Skin epidermis (tissue), 12 donors: ENCODE results near the gene TMEM214.

Experiments
- H3K27ac ChIP-seq, 21 experiments: fragments of 200-600 bp; sonication (generic) in 11 of 21; one replicate each; pipeline ENCODE4 v1.5.0; 2020; ENCODE audit warnings: mild to moderate bottlenecking in 3 of 21, inconsistent platforms in 2 of 21, moderate library complexity in 2 of 21
- H3K4me3 ChIP-seq, 7 experiments: fragments of 200-600 bp; sonication (generic) in 2 of 7; one replicate each; pipeline ENCODE4 v1.5.0; 2020; ENCODE audit warnings: inconsistent platforms in 2 of 7, mild to moderate bottlenecking in 2 of 7, moderate library complexity in 1 of 7

Gene TMEM214, protein sequence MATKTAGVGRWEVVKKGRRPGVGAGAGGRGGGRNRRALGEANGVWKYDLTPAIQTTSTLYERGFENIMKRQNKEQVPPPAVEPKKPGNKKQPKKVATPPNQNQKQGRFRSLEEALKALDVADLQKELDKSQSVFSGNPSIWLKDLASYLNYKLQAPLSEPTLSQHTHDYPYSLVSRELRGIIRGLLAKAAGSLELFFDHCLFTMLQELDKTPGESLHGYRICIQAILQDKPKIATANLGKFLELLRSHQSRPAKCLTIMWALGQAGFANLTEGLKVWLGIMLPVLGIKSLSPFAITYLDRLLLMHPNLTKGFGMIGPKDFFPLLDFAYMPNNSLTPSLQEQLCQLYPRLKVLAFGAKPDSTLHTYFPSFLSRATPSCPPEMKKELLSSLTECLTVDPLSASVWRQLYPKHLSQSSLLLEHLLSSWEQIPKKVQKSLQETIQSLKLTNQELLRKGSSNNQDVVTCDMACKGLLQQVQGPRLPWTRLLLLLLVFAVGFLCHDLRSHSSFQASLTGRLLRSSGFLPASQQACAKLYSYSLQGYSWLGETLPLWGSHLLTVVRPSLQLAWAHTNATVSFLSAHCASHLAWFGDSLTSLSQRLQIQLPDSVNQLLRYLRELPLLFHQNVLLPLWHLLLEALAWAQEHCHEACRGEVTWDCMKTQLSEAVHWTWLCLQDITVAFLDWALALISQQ

DNA sequence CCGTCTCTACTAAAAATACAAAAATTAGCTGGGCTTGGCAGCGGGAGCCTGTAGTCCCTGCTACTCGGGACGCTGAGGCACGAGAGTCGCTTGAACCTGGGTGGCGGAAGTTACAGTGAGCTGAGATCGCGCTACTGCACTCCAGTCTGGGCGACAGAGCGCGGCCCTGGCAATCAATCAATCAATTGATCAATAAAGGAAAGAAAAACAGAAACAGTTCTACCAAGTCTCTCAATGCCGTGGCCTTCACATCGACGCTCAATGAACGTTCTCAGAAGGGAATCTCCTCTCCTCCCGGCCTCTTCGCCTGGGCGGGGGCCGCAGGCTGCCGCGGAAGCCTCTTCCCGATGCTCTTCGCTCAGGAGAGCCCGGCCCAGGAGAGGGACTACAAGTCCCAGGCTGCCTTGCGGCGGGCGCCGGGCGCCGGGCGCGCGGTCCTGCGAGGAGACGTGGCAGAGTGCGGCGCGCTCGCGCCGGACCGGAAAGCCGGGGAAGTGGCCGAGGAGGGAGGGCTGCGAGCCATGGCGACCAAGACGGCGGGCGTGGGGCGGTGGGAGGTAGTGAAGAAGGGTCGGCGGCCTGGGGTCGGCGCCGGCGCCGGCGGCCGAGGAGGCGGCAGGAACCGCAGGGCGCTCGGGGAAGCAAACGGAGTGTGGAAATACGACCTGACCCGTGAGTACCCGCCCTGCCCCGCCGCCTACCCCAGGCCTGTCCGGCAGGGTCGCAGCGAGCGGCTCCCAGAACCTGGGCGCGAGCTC, at the start of gene TMEM214:
TSS of gene TMEM214 (plus strand) at position 471 of the 758 bp plus-strand sequence. CDS start at position 522, 51 bp downstream.
- Histone ChIP-seq H3K4me3 (peak within 1 kb of the TSS; percentile 58 to 99 (median 92)), H3K27ac (peak within 1 kb of the TSS; percentile 82 to 98 (median 94))

DNA sequence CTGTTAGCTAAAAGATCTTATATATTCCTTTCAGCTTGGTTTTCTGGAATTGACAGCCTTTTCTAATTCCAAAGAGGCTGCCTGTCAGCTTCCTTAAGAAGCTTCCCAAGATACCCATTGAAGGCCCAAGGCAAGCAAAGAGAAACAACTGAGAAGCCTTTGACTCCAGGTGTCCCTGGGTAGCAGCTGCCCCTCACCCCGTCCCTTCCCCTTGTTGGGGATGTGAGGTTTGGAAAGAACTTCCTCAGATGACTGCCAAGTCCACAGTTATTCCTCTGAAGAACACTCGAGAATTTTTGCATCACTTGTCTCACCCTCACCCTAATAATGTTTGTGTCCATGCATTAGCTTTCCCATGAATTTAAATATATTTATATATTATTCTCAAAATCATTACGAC, 49.0 kb upstream of the TMEM214 start:
- H3K27ac ChIP-seq = no peak overlapping the region
- no peak overlapping the region for H3K4me3 ChIP-seq

DNA sequence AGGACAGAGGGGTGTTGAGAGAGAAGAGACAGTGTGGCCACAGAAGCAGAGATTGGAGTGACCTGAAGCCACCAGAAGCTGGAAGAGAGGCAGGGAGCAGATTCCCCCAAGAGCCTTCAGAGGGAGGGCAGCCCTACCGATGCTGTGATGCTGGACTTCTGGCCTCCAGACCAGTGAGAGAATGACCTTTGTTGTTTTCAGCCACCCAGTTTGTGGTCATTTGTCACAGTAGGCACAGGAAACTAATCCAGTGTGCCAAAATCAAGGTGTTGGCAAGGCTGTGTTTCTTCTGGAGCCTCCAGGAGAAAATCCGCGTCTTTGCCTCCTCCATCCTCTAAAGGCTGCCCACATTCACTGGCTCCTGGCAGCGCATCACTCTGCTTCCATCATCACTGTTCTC, 47.0 kb upstream of the TMEM214 start:
- no peak overlapping the region for H3K4me3 ChIP-seq
- no peak overlapping the region for H3K27ac ChIP-seq

DNA sequence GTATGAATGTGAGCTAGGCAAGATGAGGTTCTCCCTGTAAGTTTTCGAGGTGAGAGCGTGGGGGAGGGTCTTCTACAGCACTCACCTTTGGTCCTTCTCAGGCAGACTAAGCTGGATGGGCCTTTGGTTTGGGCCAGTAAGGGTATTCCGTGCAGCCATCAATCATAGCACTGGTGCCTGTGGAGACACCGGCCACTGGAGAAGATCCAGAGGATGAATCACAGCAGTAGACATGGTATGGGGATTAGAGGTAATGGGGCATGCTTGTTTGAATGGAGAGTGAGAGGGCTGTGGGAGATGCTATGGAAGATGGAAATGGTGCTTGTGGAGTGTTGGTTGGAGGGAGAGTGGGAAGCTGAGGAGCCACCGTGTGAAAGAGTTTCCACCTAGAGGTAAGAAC, 46.2 kb upstream of the TMEM214 start:
- H3K27ac ChIP-seq = no peak overlapping the region
- H3K4me3 ChIP-seq = no peak overlapping the region

DNA sequence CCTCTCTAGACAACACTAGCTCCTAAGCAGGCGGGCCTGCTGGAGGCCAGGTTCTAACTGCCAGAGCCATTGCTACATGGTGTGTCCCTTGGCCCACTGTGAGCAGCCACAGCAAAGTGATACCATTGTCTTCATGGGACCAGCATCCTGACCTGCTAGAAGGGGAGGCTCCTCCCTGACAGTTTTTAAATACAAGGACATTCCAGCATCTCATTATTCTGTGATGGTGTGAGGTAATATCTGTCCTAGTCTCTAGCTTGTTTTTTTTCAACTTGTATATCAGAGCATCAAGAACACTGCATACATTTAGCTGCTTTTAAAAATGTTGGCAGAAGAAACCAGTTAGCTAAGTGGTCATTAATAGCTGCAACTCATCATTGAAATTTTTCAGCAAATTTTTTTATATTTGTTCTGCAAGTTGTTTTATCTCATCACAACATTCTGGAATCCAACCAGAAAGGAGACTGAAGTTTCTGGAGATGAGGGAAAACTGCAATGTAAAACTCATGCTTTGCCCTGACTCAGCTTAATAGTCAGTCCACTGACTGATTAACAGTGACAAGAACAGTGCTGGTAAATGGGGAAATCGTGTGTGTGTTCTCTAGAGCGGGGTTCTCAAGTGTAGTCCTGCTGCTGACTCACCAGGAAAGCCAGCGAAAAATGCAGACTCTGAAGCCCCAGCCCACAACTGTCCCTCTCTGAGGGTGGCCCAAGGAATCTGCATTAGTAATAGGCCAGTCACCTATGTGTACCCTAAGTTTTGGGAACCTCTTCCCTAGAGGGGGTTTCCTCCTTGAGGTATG, 44.5 kb upstream of the TMEM214 start:
- no peak overlapping the region for H3K27ac ChIP-seq
- no peak overlapping the region for H3K4me3 ChIP-seq

DNA sequence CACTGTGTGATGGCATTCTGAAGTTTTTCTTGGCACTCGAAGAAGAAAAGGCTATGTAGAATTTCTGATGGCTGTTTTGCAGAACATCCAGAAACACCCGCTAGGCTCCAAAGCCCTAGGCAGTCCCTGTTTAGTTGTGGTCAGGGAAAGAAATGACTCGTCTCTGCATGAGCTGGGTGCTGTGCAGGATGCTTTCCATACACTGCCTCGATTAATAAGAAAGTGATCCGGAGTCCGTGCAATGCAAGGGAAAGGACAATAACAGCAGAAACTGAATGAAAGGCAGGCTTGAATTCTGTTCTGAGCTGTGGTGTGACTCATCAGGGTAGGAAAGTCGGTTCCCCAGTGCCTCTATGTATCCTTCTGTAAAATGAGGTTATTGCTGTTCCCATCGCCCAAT, 43.6 kb upstream of the TMEM214 start:
- Histone ChIP-seq H3K27ac (no peak overlapping the region), H3K4me3 (no peak overlapping the region)

DNA sequence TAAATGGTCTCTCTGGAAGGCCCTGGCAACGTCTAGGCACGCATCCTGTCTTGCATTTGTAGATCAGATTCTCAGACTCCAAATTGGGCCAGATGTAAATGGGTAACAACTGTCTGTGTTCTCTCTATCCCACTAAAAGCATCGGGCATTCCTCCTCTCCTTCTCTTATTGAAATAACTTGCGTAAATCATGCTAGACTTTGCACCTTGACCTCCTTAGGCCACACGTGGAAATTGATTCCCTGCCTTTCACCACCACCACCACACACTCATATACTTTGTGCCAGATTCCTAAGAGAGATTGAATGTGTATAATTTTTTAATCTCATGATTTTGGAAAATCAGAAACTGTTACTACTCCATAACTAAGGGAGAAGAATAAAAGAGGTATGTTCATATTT, 41.0 kb upstream of the TMEM214 start:
- H3K27ac ChIP-seq = no peak overlapping the region
- H3K4me3 ChIP-seq = no peak overlapping the region

DNA sequence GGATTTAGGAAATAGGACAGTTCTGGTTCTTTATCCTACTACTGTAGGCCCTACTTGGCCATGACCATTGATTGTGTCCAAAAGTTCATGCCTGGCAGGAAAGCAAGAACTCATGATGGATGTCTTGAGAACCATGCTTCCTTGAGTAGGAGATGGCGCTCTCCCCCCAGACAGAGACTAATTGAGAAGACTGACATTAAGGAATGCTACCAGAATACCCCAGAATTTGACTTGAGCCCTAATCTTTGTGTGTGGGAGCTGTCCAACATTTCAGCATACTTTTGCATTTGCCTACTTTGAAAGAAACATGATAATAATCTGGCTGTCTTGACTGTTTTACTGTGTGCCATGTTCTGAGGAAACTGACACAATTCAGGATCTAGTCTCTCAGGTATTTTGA, 39.0 kb upstream of the TMEM214 start:
- Histone ChIP-seq H3K4me3 (no peak overlapping the region), H3K27ac (no peak overlapping the region)

DNA sequence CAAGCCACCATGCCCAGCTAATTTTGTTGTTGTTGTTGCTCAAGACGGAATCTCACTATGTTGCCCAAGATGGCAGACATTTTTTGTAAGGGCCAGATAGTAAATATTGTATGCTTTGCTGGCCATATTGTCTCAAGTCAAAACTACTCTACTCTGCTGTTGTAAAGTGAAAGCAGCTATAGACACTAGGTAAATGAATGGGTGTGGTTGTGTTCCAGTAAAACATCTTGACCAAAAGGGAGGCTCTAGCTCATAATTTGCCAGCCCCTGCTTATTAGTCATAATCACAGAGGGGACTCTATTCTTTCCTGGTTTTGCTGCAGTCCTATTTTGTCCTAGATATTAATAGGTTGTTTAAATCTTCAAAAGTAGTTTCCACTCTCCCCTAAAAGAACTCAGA, 37.8 kb upstream of the TMEM214 start:
- no peak overlapping the region for H3K4me3 ChIP-seq
- no peak overlapping the region for H3K27ac ChIP-seq

DNA sequence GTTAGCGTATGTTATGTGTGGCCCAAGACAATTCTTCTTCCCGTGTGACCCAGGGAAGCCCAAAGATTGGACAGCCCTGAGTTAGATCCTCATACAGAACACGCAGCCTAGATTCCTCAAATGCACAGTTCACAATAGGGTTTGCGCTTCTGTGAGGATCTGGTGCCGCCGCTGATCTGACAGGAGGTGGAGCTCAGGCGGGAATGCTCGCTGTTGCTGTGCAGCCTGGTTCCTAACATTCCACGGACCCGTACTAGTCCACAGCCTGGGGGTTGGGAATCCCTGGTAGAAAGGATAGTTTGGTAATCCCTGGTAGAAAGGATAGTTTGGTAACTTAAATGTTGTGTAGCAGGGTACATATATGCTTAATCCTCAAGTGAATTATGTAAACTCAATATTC, 35.4 kb upstream of the TMEM214 start:
- Histone ChIP-seq H3K27ac (no peak overlapping the region), H3K4me3 (no peak overlapping the region)

DNA sequence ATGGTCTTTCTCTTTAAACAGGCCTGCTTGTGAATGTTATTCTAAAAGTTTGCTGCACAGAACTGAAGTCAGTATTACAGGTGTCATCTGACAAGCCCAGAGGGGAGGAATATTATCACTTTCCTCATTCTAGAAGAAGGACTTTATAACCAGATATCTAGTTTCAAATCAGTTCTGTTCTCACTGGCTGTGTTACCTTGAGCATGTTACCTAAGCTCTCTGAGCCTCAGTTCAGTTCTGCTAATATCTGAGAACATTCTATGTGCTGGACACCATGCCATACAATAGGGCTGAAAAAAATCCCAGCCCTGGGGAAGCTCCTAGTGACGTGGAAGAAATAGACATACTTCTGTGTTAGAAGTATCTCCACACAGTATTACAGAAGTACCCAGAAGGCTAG, 34.4 kb upstream of the TMEM214 start:
- no peak overlapping the region for H3K27ac ChIP-seq

DNA sequence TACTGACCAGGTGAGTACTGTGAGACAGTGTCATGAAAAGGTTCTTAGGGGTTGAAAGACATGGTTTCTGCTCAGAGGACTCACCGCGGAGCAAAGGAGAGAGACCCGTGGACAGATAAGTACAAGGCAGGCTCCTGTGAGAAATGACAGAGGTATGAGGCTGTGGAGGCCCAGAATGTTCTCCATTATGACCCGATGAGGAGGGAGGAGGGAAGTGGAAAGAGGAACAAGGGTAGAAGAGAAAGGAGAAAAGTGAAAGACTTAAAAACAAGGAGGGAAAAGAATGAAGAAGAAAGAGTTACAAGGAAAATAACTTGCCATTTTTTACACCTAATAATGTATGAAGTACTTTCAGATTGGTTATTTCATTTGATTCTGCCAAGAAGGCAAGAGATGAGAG, 32.5 kb upstream of the TMEM214 start:
- Histone ChIP-seq H3K27ac (no peak overlapping the region), H3K4me3 (no peak overlapping the region)

More for the DNA sequence above, 34.4 kb upstream of the TMEM214 start:
- no peak overlapping the region for H3K4me3 ChIP-seq

DNA sequence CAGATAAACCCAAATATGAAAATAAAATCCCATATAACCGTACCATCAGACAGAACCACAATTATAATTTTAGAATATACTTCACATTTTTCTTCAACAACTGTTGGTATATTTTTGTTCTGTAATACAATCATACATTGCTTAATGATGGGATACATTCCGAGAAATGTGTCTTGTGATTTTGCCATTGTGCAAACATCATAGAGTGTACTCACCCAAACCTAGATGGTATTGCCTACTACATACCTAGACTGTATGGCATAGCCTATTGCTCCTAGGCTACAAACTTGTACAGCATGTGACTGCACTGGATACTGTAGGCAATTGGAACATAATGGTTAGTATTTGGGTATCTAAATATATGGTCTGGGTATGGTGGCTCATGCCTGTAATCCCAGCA, 31.8 kb upstream of the TMEM214 start:
- no peak overlapping the region for H3K4me3 ChIP-seq
- H3K27ac ChIP-seq = no peak overlapping the region

DNA sequence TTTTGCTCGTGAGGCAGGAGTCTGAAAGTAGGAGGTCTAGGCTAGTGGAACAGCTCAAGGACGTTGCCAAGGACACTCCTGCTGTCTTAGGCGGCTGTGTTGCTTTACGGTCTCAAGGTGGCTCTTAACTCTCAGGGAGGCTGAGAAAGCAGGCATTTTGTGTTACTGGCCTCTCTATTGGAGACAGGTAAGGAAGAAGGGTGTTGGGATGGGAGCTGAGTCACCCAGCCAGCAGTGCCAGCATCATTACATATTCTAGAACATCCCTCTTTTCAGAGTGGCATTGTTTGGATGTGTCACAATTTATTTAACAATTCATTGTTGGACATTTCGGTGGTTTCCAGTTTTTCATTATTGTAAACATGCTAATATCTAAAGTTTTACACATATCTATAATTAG, 30.8 kb upstream of the TMEM214 start:
- H3K27ac ChIP-seq = no peak overlapping the region
- H3K4me3 ChIP-seq = no peak overlapping the region

DNA sequence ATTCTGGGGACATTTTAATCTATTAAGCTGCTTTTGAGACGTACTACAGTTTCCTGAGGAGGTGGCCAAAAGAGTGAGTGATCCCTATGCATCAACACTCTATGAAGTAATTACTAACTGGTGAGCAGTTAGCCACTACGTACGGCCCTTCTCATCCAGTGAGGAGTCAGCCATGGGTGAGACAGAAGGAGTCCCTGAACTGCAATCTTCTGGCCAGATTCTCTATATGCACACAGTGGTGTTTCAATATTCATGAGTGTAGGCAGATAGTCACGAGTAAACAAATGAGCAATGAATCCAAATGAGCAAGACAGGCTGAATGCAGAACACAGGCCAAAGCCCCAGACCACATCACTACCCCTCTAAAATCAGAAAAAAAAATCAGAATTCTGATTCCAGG, 29.8 kb upstream of the TMEM214 start:
- H3K27ac ChIP-seq = no peak overlapping the region
- H3K4me3 ChIP-seq = no peak overlapping the region

DNA sequence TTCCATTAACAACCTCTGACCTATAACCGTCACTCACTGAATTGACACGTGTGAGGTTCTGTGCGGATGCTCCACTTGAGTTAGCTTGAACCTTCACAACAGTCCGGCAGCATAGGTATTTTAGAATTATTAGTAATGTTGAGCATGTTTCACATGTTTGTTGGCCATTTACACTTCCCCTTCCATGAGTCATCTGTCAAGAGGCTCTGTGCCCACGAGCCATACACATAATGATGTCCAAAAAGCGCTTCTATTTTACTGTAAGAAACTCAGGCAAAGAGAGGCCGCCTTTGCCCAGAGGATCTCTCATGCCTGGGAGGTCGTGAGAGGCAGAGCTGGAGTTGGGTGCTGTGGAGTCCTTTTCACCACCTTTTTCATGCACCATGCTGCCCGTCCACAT, 28.9 kb upstream of the TMEM214 start:
- H3K27ac ChIP-seq = no peak overlapping the region
- no peak overlapping the region for H3K4me3 ChIP-seq

DNA sequence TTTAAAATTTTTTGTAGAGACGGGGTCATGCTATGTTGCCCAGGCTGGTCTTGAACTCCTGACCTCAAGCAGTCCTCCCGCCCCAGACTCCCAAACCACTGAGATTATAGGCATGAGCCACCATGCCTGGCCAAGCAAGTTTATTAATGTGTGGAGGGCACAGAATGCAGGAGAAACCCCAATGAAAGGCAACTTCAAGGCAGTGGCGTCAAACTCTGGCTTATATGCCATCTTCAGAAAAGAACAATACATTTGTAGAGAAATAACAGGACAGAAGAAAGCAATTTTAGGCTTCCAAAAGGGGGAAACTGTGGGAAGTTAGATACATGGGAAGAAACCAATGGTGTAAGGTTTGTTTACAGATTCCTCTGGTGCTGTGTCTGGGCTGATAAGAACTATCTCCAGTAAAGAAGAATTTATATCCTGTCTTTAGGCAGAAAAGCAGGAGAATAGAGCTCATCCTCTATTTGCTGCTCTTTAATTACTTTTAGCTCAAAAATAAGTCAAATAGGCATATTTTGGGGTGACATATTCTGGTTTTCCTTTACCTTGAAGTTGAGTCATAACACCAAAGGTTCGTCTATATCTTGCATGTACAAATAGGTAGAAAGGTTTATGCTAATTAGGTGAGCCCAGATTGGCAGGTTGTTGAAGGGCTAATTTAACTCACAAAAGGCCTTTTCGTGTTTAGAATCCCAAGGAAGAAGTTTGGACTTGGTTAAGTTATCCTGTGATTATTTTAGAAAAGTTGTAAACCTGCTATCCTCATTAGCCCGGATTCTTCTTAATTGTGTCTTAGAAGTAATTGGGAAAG, 26.0 kb upstream of the TMEM214 start:
- Histone ChIP-seq H3K4me3 (no peak overlapping the region), H3K27ac (no peak overlapping the region)

DNA sequence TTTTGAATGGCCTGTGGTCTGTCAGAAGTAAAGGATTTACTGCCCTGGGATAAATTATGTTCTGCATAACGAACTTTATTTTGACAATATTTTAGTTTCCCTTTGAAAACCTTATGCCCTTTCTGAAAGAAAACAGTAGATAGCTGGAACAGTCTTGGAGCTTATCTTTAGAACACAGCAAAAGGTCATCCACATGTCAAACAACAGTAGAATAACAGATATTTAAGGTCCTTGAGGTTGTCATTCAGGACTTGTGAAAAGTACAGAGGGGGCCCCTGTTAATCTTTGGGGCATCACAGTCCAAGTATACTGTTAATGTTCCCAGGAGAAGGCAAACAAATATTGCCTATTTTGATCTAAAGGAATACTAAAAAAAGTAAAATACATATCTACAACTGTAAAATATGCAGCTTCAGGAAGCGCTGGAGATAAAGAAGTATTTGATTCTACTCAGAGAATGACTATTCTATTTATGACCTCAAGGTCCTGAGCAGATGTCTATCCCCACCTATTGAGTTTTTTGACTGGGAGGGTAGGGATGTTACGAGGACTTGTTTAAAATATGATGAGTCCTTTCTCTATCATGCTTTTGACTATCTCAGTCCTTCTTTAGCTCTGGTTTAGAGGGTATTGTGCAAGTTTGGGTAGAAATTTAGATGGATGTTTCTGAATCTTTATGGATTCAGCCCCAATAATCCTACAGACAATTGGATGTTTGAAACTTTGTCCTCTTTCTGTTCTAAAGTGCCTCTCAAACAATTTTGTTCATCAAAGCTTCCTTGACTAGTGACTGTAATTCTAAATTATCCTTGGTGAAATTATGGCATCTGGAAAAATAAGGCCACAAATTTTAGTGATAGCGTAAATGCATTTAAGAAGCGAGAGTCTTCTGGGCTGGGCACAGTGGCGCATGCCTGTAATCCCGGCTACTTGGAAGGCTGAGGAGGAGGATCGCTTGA, 25.1 kb upstream of the TMEM214 start:
- H3K27ac ChIP-seq = no peak overlapping the region
- no peak overlapping the region for H3K4me3 ChIP-seq
